GM19372 (cell line): ENCODE measurements around the gene MED28.

Experiments
- ATAC-seq: cut with Tn5 transposase; IDR thresholded peaks from one replicate; pipeline ENCODE4 v1.9.1; 2021; ENCODE audit warnings: mild to moderate bottlenecking, low read depth, moderate library complexity; ENCODE audit not compliant: unreplicated experiment

Gene MED28

GRCh38 chr4:17662694-17663093 is 48.3 kb downstream of the MED28 start:
- no peak for ATAC-seq

DNA sequence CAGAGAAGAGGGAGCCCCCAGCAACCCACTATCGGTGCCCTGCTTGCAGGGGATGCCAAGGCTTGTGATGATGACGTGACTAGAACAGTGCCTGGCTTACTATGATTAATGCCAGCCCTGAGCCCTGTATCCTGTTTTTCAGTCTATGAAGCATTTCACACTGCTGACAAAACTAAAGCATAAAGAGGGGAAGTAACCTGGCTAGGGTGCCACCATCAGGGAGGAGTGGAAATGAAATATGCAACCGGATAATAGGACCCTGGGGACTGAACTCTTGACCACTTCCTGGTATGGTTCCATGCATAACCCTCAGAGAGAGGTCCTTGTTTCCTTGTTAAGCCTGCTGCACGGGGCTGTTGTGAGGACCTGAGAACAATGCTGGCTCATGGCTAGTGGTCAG is 50.3 kb downstream of the MED28 start:
- peak; percentile 80 for ATAC-seq

DNA sequence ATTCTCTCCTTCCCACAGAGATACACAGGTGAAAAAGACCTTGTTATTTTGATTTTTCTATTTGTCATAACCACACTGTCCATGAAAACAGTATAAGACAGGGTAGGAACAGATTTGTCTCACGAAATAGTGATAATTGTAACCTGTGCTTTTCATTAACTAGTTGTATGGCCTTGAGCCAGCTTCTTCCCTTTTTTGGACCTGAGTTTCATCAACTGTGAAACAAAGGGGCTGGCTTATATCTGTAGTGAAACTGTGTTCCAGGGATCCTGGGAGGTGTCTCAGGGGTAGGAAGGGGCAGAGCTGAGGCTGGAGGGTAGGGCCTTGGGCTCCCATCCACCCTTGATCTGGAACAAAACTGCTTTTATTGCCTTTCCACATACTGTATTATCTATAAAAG is 50.9 kb downstream of the MED28 start:
- no peak for ATAC-seq

DNA sequence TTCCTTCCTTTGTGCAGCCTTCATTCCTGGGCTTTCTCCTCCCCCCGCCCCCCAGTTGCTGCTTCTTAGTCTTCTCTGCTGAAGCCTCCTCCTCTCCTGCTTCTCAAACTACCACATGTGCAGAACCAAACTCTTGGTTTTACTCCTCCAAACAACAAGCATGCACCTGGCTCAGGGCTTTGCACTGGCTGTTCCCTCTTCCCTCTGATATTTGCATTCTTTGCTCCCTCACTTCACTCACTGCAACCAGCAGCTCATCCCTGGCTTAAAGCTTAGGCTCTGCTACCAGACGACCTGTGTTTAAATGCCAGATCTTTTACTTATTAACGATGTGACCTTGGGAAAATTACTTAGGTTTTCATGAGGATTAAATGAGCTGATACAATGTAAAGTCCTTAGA is 51.4 kb downstream of the MED28 start:
- ATAC-seq = no peak

GRCh38 chr4:17667253-17667652 is 52.8 kb downstream of the MED28 start:
- ATAC-seq = no peak

- no peak for ATAC-seq
Observed at GRCh38 chr4:17667653-17668201, 53.3 kb downstream of the MED28 start.

GRCh38 chr4:17670423-17670822 is 56.0 kb downstream of the MED28 start:
- ATAC-seq = no peak

DNA sequence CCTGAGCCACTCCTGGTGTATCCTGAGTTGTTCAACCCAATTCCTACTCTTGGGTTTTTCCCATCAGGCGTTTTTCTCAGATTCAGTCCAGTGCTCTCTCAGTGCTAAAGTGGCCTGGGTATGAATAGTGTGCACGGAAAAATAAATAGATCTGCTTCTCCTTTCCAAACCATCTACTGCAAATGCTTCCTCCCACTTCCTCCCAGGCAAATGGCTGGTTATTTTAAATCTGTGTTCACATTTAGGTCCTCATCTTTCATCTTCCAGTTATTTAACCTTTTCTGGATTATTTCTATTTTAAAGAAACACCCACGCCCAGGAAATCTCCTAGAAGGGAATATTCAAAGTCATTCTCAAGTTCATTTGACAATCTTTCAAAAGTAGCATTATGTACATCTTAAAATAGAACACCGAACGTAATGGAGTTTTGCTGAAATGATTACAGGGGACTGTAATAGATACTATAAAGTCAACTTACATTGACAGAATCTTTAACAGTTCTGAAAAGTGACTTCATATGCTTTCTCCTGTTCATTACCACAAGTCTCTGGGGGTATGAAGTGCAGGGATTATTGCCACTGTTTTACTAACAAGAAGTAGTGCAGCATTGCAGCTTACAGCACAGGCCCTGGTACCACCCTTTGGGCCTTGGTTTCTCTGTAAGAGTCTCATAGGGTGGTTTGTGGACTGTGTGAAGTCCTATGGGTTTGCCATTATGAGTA is 66.3 kb downstream of the MED28 start:
- ATAC-seq = no peak

DNA sequence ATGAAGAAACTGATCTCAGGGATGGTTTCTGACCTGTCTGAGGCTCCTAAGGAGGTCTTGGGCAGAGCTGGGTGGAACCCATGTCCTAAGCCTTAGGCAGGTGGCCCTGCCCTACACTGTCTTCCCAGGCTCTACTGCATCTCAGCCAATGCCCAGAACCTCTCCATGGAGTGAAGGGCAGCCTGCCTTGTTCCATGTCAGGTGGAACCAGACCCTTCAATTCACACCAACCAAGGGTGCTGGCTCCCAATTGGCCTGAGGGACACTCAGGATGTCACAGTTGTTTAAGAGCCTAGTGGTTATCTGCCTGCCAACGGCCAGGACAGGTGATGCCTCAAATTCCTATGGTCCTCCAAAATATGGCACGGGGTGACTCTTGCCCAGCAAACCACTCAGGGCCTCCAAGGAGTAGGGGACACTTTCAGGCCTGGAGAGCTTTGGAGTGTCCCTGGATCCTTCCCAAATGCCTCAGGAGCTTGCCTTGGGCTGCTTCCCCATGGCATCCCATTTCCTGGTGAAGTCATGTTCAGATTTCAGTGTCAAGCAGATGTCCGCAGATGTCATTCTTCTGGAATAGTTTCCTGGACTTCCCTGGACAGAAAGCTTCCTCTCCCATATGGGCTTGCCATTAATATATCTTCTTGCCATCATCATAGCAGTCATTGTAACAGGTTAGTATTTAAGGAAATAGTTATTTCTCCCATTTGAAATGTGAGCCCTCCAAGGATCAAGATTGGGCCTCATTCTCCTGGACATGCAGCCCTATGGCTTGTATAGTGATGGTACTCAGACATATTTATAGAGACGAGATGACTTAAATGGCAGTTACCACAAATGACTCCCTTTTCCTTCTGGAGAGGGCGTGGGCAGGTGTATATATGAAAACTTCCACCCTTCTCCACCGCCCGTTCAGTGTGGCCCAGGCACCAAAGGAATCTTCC is 67.1 kb downstream of the MED28 start:
- ATAC-seq = no peak

- ATAC-seq = no peak
Observed at GRCh38 chr4:17682222-17682566, 67.8 kb downstream of the MED28 start.
